Activated CD4-positive, alpha-beta T cell treated with anti-CD3 and anti-CD28 coated beads, Interleukin-2, amount 10 ng/mL, durations not matched to agents 7 days and 5 days (primary cell): Measurements from ENCODE around the gene COX19. TPM values are rescaled to one million over a fixed set of nuclear protein-coding genes. Genes with fewer than 3 reads are reported as not detected.
A peak's percentile ranks its signal among the peaks of the same experiment; 100 is the strongest.

Experiments used
- CTCF ChIA-PET: fragments of 350-600 bp; sonication (Branson Sonifier 250); formaldehyde crosslinking; loops from one replicate; lab custom pipeline; 2021; ENCODE audit warnings: antibody characterized with exemption; lab: Charles Lee
- POLR2A ChIA-PET: fragments of 350-600 bp; sonication (Branson Sonifier 250); formaldehyde crosslinking; loops from one replicate; lab custom pipeline; 2021; ENCODE audit warnings: antibody characterized with exemption; lab: Charles Lee
- DNase-seq: peaks from one replicate; pipeline ENCODE4 v3.0.0-alpha.2; 2020
- H3K27ac Mint-ChIP-seq: one replicate; pipeline ENCODE4 v1.8.0; 2021; ENCODE audit warnings: mild to moderate bottlenecking, moderate library complexity, mixed read lengths
- H3K27me3 Mint-ChIP-seq: one replicate; pipeline ENCODE4 v1.8.0; 2021; ENCODE audit warnings: mixed read lengths
- H3K36me3 Mint-ChIP-seq: one replicate; pipeline ENCODE4 v1.8.0; 2021; ENCODE audit warnings: low read depth, mixed read lengths
- H3K4me1 Mint-ChIP-seq: one replicate; pipeline ENCODE4 v1.8.0; 2021; ENCODE audit warnings: mixed read lengths
- H3K4me3 Mint-ChIP-seq: one replicate; pipeline ENCODE4 v1.8.0; 2021; ENCODE audit warnings: mild to moderate bottlenecking, moderate library complexity, mixed read lengths
- H3K9me3 Mint-ChIP-seq: one replicate; pipeline ENCODE4 v1.8.0; 2021; ENCODE audit warnings: mixed read lengths
- total RNA-seq, 2 experiments: library from RNA; stranded (reverse); gene quantifications; one replicate each; pipeline ENCODE4 v1.2.3, GENCODE V29; 2021

Gene COX19
- total RNA-seq, 2 experiments from 2014 or later, result 18.2 to 20.1 TPM

- ChIA-PET CTCF (no interaction called here), POLR2A (no interaction called here)
- H3K4me1 Mint-ChIP-seq, result peaks cover 14% of the 10 kb centered on the region
Measured at GRCh38 chr7:1016577-1017531, 41.5 kb upstream of the COX19 start.

GRCh38 chr7:1015196-1016121 is 40.1 kb upstream of the COX19 start:
- H3K9me3 Mint-ChIP-seq, result no peaks in the 10 kb centered on the region
- no peaks in the 10 kb centered on the region for H3K27me3 Mint-ChIP-seq
- H3K36me3 Mint-ChIP-seq, result peaks cover 7% of the 10 kb centered on the region
- POLR2A ChIA-PET, result no interaction called here
- H3K4me1 Mint-ChIP-seq, result peaks cover 23% of the 10 kb centered on the region
- peak overlapping the region; percentile 46 for H3K27ac Mint-ChIP-seq
- CTCF ChIA-PET, result no interaction called here
- H3K4me3 Mint-ChIP-seq, result no peak overlapping the region
- DNase-seq, result no peak

More at GRCh38 chr7:1016577-1017531, 41.5 kb upstream of the COX19 start:
- H3K36me3 Mint-ChIP-seq, result peaks cover 10% of the 10 kb centered on the region
- no peak overlapping the region for H3K4me3 Mint-ChIP-seq
- H3K27ac Mint-ChIP-seq, result no peak overlapping the region
- no peak for DNase-seq
- H3K27me3 Mint-ChIP-seq, result no peaks in the 10 kb centered on the region
- peaks cover 5% of the 10 kb centered on the region for H3K9me3 Mint-ChIP-seq

DNA sequence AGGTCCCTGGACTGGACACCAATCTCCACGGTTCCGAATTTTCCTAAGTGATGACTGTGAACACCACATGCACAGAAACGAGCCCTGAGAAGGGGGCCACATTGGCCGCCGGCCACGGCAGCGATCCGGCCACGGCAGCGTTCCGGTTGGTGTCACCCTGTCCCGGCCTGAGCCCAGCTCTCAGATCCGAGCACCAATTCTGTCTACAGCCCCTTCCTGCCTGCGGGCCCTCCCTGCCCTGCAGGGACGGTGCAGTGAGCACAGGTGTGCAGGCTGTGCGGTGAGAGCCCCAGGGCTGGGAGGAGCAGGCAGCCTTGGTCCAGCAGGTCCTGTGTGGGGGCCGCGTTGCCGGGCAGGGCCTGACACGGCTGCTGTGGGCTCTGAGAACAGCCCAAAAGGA is 39.3 kb upstream of the COX19 start:
- Mint-ChIP-seq H3K4me1 (peaks cover 23% of the 10 kb centered on the region), H3K27ac (no peak overlapping the region), H3K9me3 (no peaks in the 10 kb centered on the region), H3K27me3 (no peaks in the 10 kb centered on the region), H3K36me3 (peaks cover 7% of the 10 kb centered on the region), H3K4me3 (no peak overlapping the region)
- POLR2A ChIA-PET, result no interaction called here
- no peak for DNase-seq
- CTCF ChIA-PET, result no interaction called here

GRCh38 chr7:1013581-1013980 is 38.2 kb upstream of the COX19 start:
- H3K4me3 Mint-ChIP-seq, result no peak overlapping the region
- H3K9me3 Mint-ChIP-seq, result peaks cover 1% of the 10 kb centered on the region
- DNase-seq, result no peak
- peaks cover 22% of the 10 kb centered on the region for H3K4me1 Mint-ChIP-seq
- no peaks in the 10 kb centered on the region for H3K27me3 Mint-ChIP-seq
- H3K27ac Mint-ChIP-seq, result no peak overlapping the region
- peaks cover 10% of the 10 kb centered on the region for H3K36me3 Mint-ChIP-seq
- CTCF ChIA-PET, result interaction anchor here (0.6 to 1.4 kb wide), 3 partner anchors 8 to 21 kb away, joined by 3 to 6 read pairs (median 4); no protein-coding TSS in a partner anchor
- POLR2A ChIA-PET, result no interaction called here

DNA sequence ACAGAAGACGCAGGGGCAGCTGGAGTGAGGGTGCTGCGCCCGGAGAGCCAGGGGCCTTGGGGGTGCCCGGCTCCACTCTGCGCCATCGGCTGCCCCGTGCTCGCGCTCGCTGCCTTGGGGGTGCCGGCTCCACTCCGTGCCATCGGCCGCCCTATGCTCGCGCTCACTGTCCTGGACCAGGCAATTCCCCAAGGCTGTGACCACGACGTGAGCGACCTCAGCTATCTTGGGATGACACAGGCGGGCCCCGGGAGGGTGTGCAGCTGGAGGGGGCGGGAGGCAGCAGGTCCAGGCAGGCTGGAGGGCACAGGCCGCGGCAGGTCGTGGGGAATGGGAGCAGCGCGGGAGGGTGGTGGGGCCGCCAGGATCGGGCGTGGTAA is 37.4 kb upstream of the COX19 start:
- CTCF ChIA-PET, result interaction anchor here (1.1 to 1.3 kb wide), 2 partner anchors 9 to 53 kb away, joined by 3 to 4 read pairs; no protein-coding TSS in a partner anchor
- POLR2A ChIA-PET, result no interaction called here
- no peaks in the 10 kb centered on the region for H3K27me3 Mint-ChIP-seq
- peaks cover 5% of the 10 kb centered on the region for H3K36me3 Mint-ChIP-seq
- H3K4me1 Mint-ChIP-seq, result peaks cover 14% of the 10 kb centered on the region
- H3K4me3 Mint-ChIP-seq, result no peak overlapping the region
- peaks cover 1% of the 10 kb centered on the region for H3K9me3 Mint-ChIP-seq
- H3K27ac Mint-ChIP-seq, result no peak overlapping the region
- DNase-seq, result no peak

DNA sequence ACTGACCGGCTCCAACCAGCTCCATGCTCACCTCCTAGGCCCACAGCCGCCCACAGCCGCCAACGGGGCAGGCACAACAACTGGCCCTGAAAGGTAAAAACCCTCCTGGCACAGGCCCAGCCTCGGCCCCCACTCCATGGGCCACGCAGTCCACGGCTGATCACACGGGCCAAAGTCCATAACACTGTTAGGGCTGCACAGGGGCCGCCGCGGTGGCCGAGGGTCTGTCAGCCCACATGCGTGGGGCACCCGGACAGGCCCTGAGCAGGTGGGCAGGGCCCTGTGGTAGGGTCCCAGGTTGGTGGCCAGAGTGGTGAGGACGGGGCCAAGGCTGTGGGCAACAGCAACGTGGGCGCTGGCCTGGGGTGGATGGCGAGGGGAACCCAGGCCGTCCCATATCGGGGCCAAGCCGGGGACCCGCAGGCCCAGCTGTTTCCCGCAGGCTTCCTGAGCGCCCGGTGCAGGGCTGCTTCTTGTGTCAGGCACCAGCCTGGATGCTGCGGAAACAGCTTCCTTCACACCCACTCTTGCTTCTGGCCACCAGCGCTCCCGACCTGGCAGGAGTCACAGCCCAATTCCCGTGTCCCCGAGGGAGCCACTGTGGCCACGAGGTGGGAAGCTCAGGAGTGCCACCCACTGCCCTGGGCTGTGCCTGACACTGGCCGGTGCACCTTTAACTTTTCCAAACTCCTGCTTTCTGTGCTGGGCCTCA is 36.8 kb upstream of the COX19 start:
- peaks cover 5% of the 10 kb centered on the region for H3K36me3 Mint-ChIP-seq
- peaks cover 14% of the 10 kb centered on the region for H3K4me1 Mint-ChIP-seq
- H3K9me3 Mint-ChIP-seq, result peaks cover 1% of the 10 kb centered on the region
- ChIA-PET CTCF (interaction anchor here (1.1 to 1.3 kb wide), 2 partner anchors 9 to 54 kb away, joined by 3 to 4 read pairs; no protein-coding TSS in a partner anchor), POLR2A (interaction anchor here (0.6 kb wide), 1 partner anchor 10 kb away, joined by 3 read pairs; no protein-coding TSS in a partner anchor)
- no peak overlapping the region for H3K4me3 Mint-ChIP-seq
- no peak overlapping the region for H3K27ac Mint-ChIP-seq
- DNase-seq, result no peak
- H3K27me3 Mint-ChIP-seq, result no peaks in the 10 kb centered on the region

GRCh38 chr7:1011297-1012003 is 36.1 kb upstream of the COX19 start:
- H3K27me3 Mint-ChIP-seq, result no peaks in the 10 kb centered on the region
- H3K9me3 Mint-ChIP-seq, result peaks cover 1% of the 10 kb centered on the region
- peak overlapping the region; percentile 81 for H3K27ac Mint-ChIP-seq
- POLR2A ChIA-PET, result no interaction called here
- H3K36me3 Mint-ChIP-seq, result peaks cover 5% of the 10 kb centered on the region
- CTCF ChIA-PET, result interaction anchor here (1.3 kb wide), 1 partner anchor 54 kb away, joined by 4 read pairs; no protein-coding TSS in a partner anchor
- DNase-seq, result no peak
- no peak overlapping the region for H3K4me3 Mint-ChIP-seq
- peaks cover 14% of the 10 kb centered on the region for H3K4me1 Mint-ChIP-seq

DNA sequence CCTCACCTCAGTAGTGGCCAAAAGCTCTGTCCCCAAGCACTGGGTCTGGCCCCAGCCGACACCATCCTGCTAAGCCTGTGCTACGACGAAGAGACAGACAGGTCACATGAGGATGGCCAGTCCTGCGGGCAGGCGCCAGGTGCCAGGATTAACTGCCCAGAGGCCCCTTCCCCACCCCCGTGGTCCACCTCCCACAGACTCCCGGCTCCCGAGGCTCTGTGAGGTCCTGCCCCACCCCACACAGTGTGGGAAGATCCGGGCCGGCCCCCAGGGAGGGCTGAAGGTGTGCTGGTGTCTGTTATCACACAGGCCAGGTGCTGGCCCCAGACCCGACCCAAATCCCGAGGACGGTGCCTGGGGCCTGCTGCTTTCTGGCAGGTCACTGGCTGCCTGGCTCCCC is 34.9 kb upstream of the COX19 start:
- peaks cover 14% of the 10 kb centered on the region for H3K4me1 Mint-ChIP-seq
- H3K27me3 Mint-ChIP-seq, result no peaks in the 10 kb centered on the region
- no peak for DNase-seq
- H3K36me3 Mint-ChIP-seq, result peaks cover 5% of the 10 kb centered on the region
- H3K9me3 Mint-ChIP-seq, result peaks cover 1% of the 10 kb centered on the region
- no peak overlapping the region for H3K27ac Mint-ChIP-seq
- CTCF ChIA-PET, result no interaction called here
- H3K4me3 Mint-ChIP-seq, result no peak overlapping the region
- POLR2A ChIA-PET, result no interaction called here

DNA sequence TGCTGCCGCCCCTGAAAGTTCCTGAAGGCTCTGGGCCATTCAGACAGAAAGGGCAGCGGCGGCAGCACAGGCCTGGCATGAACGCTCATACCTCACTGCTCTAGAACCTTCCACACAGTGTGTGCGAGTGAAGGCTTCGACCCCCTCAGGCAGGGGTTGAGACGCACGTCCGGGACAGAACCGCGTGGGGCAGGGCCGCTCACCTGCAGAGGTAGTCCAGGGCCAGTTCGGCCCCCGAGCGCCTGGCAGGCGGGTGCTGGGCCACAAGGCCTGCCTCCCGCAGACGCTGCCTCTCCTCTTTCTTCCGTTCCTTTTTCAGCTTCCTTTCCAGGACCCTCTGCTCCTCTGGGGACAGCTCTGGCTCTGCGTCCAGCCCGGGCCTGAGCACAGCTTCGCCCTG is 34.4 kb upstream of the COX19 start:
- peaks cover 14% of the 10 kb centered on the region for H3K4me1 Mint-ChIP-seq
- H3K36me3 Mint-ChIP-seq, result peaks cover 5% of the 10 kb centered on the region
- no peak overlapping the region for H3K4me3 Mint-ChIP-seq
- H3K9me3 Mint-ChIP-seq, result peaks cover 1% of the 10 kb centered on the region
- ChIA-PET CTCF (no interaction called here), POLR2A (no interaction called here)
- H3K27ac Mint-ChIP-seq, result no peak overlapping the region
- H3K27me3 Mint-ChIP-seq, result no peaks in the 10 kb centered on the region
- DNase-seq, result no peak

- no peak for DNase-seq
- peaks cover 11% of the 10 kb centered on the region for H3K4me1 Mint-ChIP-seq
- H3K4me3 Mint-ChIP-seq, result no peak overlapping the region
- CTCF ChIA-PET, result interaction anchor here (1.0 kb wide), 1 partner anchor 16 kb away, joined by 4 read pairs; no protein-coding TSS in a partner anchor
- peaks cover 5% of the 10 kb centered on the region for H3K36me3 Mint-ChIP-seq
- peaks cover 1% of the 10 kb centered on the region for H3K9me3 Mint-ChIP-seq
- POLR2A ChIA-PET, result no interaction called here
- no peaks in the 10 kb centered on the region for H3K27me3 Mint-ChIP-seq
- H3K27ac Mint-ChIP-seq, result no peak overlapping the region
Measured at GRCh38 chr7:1008733-1009363, 33.5 kb upstream of the COX19 start.

DNA sequence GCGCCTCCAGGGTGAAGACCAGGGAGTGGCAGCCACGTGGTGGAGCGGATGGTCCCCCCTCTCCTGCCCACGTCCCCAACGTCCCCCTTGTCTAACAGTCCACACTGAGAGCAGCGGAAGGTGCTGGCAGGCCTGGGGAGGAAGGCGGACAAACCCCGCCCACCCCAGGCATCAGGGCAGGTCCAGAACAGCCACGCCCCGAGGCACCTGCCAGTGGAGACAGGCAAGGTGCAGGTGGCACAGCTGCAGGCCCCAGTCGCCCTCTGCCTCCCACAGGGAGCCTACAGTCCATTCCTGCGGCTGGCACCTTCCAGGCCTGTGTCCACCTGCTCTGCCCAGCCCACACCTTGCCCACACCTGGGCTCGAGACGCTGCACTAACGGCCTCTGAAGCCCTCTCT is 32.6 kb upstream of the COX19 start:
- peaks cover 1% of the 10 kb centered on the region for H3K9me3 Mint-ChIP-seq
- H3K4me3 Mint-ChIP-seq, result no peak overlapping the region
- no peaks in the 10 kb centered on the region for H3K27me3 Mint-ChIP-seq
- DNase-seq, result no peak
- no peak overlapping the region for H3K27ac Mint-ChIP-seq
- H3K4me1 Mint-ChIP-seq, result peaks cover 9% of the 10 kb centered on the region
- ChIA-PET CTCF (interaction anchor here (1.0 kb wide), 1 partner anchor 15 kb away, joined by 4 read pairs; no protein-coding TSS in a partner anchor), POLR2A (no interaction called here)
- peaks cover 5% of the 10 kb centered on the region for H3K36me3 Mint-ChIP-seq
